HepG2 (cell line): ENCODE results near the gene CAMKK1. TPM values are rescaled to one million over a fixed set of nuclear protein-coding genes. Genes with fewer than 3 reads are reported as not detected.

Experiments
- ATAC-seq: fragments of 200-7000 bp; cut with Tn5 transposase; 3 replicates; pipeline ENCODE4 v1.9.1; 2020; ENCODE audit warnings: mild to moderate bottlenecking, moderate library complexity
- BruUV-seq: library from RNA; stranded (reverse); fragments of 400-500 nt; replicated peaks from 2 replicates; lab custom pipeline; 2021; lab: Mats Ljungman, UMichigan
- CTCF ChIA-PET: fragments of 300-600 bp; formaldehyde crosslinking; extraction: SDS; loops from one replicate; lab custom pipeline; 2021; ENCODE audit warnings: low total read pairs, inconsistent platforms, low intra/inter-chr PET ratio; lab: Yijun Ruan, JAX
- POLR2A ChIA-PET: fragments of 350-600 bp; sonication (Branson Sonifier 250); formaldehyde crosslinking; loops from one replicate; lab custom pipeline; 2020; ENCODE audit warnings: antibody characterized with exemption, inconsistent platforms; lab: Yijun Ruan, JAX
- DNase-seq: peaks from one replicate; pipeline ENCODE4 v3.0.0-alpha.2; 2015; ENCODE audit warnings: low spot score
- FAIRE-seq: peaks from 3 replicates; lab custom pipeline; 2011; peaks lifted over from hg19 to GRCh38; lab: Jason Lieb, UNC
- H2AFZ ChIP-seq: one replicate; pipeline ENCODE4 v1.6.1; 2011; ENCODE audit warnings: low read length, inconsistent platforms
- H3K27ac ChIP-seq: fragments of 300-600 bp; 3 replicates; pipeline ENCODE4 v1.8.0; 2011; ENCODE audit warnings: mixed run types, mild to moderate bottlenecking, mixed read lengths, low read length, inconsistent platforms; ENCODE audit not compliant: insufficient read depth; ENCODE audit errors: extremely low read length
- H3K27me3 ChIP-seq, 2 experiments: fragments of 200-600 bp in 1 of 2; 2 replicates in 1 of 2; 3 replicates in 1 of 2; pipeline versions ENCODE4 v1.6.0 to v1.8.0; 2011; ENCODE audit warnings: low read length in 2 of 2, mild to moderate bottlenecking in 2 of 2, moderate library complexity in 2 of 2, inconsistent platforms in 1 of 2; ENCODE audit not compliant: insufficient read depth in 2 of 2, control insufficient read depth in 1 of 2
- H3K36me3 ChIP-seq, 2 experiments: fragments of 200-600 bp in 1 of 2; replicated peaks in 1 of 2; 2 replicates in 1 of 2; 3 replicates in 1 of 2; pipeline versions ENCODE4 v1.5.1 to v1.8.0; 2011; ENCODE audit warnings: low read length in 2 of 2, inconsistent platforms in 1 of 2; ENCODE audit not compliant: insufficient read depth in 2 of 2, control insufficient read depth in 1 of 2
- H3K4me1 ChIP-seq: 2 replicates; pipeline ENCODE4 v1.5.1; 2012; ENCODE audit warnings: low read length, inconsistent platforms; ENCODE audit not compliant: insufficient read depth
- H3K4me2 ChIP-seq: 2 replicates; pipeline ENCODE4 v1.6.0; 2011; ENCODE audit warnings: low read depth, low read length, inconsistent platforms
- H3K4me3 ChIP-seq, 3 experiments: fragments of 200-600 bp in 1 of 3; sonication (generic), shearing (Covaris generic) in 1 of 3; replicated peaks in 1 of 3; 2 replicates each; pipeline ENCODE4 v1.5.1; 2011 to 2016; ENCODE audit warnings: low read length in 3 of 3, inconsistent platforms in 2 of 3, low read depth in 2 of 3, mild to moderate bottlenecking in 2 of 3, control low read depth in 1 of 3, mixed read lengths in 1 of 3; ENCODE audit not compliant: insufficient read depth in 1 of 3
- H3K79me2 ChIP-seq: one replicate; pipeline ENCODE4 v1.6.1; 2011; ENCODE audit warnings: low read length, inconsistent platforms; ENCODE audit not compliant: insufficient read depth
- H3K9ac ChIP-seq: 2 replicates; pipeline ENCODE4 v1.6.0; 2011; ENCODE audit warnings: mild to moderate bottlenecking, low read depth, low read length, inconsistent platforms; ENCODE audit not compliant: insufficient read depth
- H3K9me3 ChIP-seq: 2 replicates; pipeline ENCODE4 v1.5.1; 2012; ENCODE audit warnings: mild to moderate bottlenecking, low read length
- H4K20me1 ChIP-seq: 2 replicates; pipeline ENCODE4 v1.6.0; 2011; ENCODE audit warnings: inconsistent platforms, mild to moderate bottlenecking, low read length, moderate library complexity; ENCODE audit not compliant: insufficient read depth
- BCL6 ChIP-seq: IDR thresholded peaks from 2 replicates; pipeline ENCODE4 v1.6.1; 2016; ENCODE audit warnings: missing genetic modification reagents, missing compliant biosample characterization
- CREM ChIP-seq, 2 experiments: sonication (generic) in 1 of 2; formaldehyde crosslinking in 1 of 2; IDR thresholded peaks; 2 replicates each; pipeline versions ENCODE4 v1.4.0 to v1.6.1; 2016 to 2020; ENCODE audit warnings: antibody characterized with exemption in 1 of 2, mild to moderate bottlenecking in 1 of 2, missing genetic modification reagents in 1 of 2
- ELF4 ChIP-seq: sonication (generic); formaldehyde crosslinking; IDR thresholded peaks from 2 replicates; pipeline ENCODE4 v1.5.0; 2020; ENCODE audit warnings: missing genetic modification reagents, mild to moderate bottlenecking, moderate library complexity, borderline replicate concordance
- EP300 ChIP-seq, 3 experiments: sonication (generic) in 1 of 3; formaldehyde crosslinking in 1 of 3; IDR thresholded peaks; 2 replicates each; pipeline versions ENCODE4 v1.5.1 to v1.6.1; 2011 to 2020; ENCODE audit warnings: low read depth in 2 of 3, low read length in 2 of 3, borderline replicate concordance in 1 of 3, improper control_type of control experiment in 1 of 3, mild to moderate bottlenecking in 1 of 3, missing genetic modification reagents in 1 of 3, moderate library complexity in 1 of 3
- EZH2 ChIP-seq: conservative IDR thresholded peaks from 2 replicates; pipeline ENCODE4 v1.6.1; 2012; ENCODE audit warnings: mild to moderate bottlenecking, low read depth, low read length, moderate library complexity
- FOSL2 ChIP-seq: sonication (generic); formaldehyde crosslinking; IDR thresholded peaks from 2 replicates; pipeline ENCODE4 v1.4.0; 2020; ENCODE audit warnings: missing genetic modification reagents
- HBP1 ChIP-seq: IDR thresholded peaks from 2 replicates; pipeline ENCODE4 v1.6.1; 2016; ENCODE audit warnings: low read depth, control low read depth
- NR0B2 ChIP-seq: sonication (generic); formaldehyde crosslinking; IDR thresholded peaks from 2 replicates; pipeline ENCODE4 v1.4.0; 2020; ENCODE audit warnings: mild to moderate bottlenecking, missing genetic modification reagents
- POGK ChIP-seq: sonication (generic); formaldehyde crosslinking; conservative IDR thresholded peaks from 2 replicates; pipeline ENCODE4 v1.8.0; 2022; ENCODE audit warnings: mild to moderate bottlenecking, moderate library complexity, missing genetic modification reagents
- POGZ ChIP-seq: sonication (generic); formaldehyde crosslinking; IDR thresholded peaks from 2 replicates; pipeline ENCODE4 v1.4.0; 2020; ENCODE audit warnings: mild to moderate bottlenecking, missing genetic modification reagents
- SMAD1 ChIP-seq: sonication (generic); formaldehyde crosslinking; IDR thresholded peaks from 2 replicates; pipeline ENCODE4 v1.4.0; 2020; ENCODE audit warnings: missing genetic modification reagents, low read depth, mild to moderate bottlenecking, borderline replicate concordance
- ZFAT ChIP-seq: sonication (generic); formaldehyde crosslinking; conservative IDR thresholded peaks from 2 replicates; pipeline ENCODE4 v1.8.1; 2023; ENCODE audit warnings: missing genetic modification reagents, inconsistent platforms
- ZHX1 ChIP-seq: sonication (generic); formaldehyde crosslinking; IDR thresholded peaks from 2 replicates; pipeline ENCODE4 v1.8.1; 2022; ENCODE audit warnings: low read depth, mild to moderate bottlenecking, missing genetic modification reagents
- ZNF121 ChIP-seq: sonication (generic); formaldehyde crosslinking; IDR thresholded peaks from 2 replicates; pipeline ENCODE4 v1.5.0; 2020; ENCODE audit warnings: mild to moderate bottlenecking, missing genetic modification reagents
- ZNF207 ChIP-seq: fragments of 450-650 bp; IDR thresholded peaks from 2 replicates; pipeline ENCODE4 v1.6.1; 2016; ENCODE audit warnings: antibody characterized with exemption, borderline replicate concordance
- ZNF350 ChIP-seq: sonication (generic); formaldehyde crosslinking; IDR thresholded peaks from 2 replicates; pipeline ENCODE4 v1.4.0; 2020; ENCODE audit warnings: mild to moderate bottlenecking, low read depth, missing genetic modification reagents, borderline replicate concordance
- ZNF607 ChIP-seq: sonication (generic); formaldehyde crosslinking; IDR thresholded peaks from 2 replicates; pipeline ENCODE4 v1.5.1; 2020; ENCODE audit warnings: missing genetic modification reagents, mild to moderate bottlenecking, borderline replicate concordance
- WGBS: methylation state at CpG from one replicate; pipeline ENCODE4 v1.1.6; 2017; ENCODE audit warnings: low lambda C conversion rate; 5-methylcytosine and 5-hydroxymethylcytosine counted together
- in situ Hi-C: cut with HindIII; loops from 2 replicates; pipeline ENCODE4 v1.10.0; 2017; ENCODE audit warnings: low pct_unique_long_range_greater_than_20kb; ENCODE audit not compliant: extremely low pct_ligation_motif_present
- intact Hi-C: fragments of 100-400 bp; cut with micrococcal nuclease; formaldehyde crosslinking; loops from one replicate; pipeline ENCODE4 v1.10.0; 2022; ENCODE audit not compliant: unreplicated experiment
- polyA plus RNA-seq, 8 experiments: library from polyadenylated mRNA; depleted of rRNA in 3 of 8; stranded (reverse) in 7 of 8; unstranded in 1 of 8; fragments of >200 nt; fragmentation: Illumina TruSeq in 4 of 8; extraction: Trizol in 4 of 8; gene quantifications; 2 replicates each; pipeline versions ENCODE4 v1.2.1 to v1.2.3, GENCODE V29; 2011 to 2016; ENCODE audit warnings: low read depth in 4 of 8, missing spikeins in 1 of 8, mixed read lengths in 1 of 8; ENCODE audit not compliant: insufficient read depth in 1 of 8
- total RNA-seq, 5 experiments: library from RNA; depleted of rRNA; stranded (reverse); fragments of >200 nt; fragmentation: Illumina TruSeq; extraction: Trizol; gene quantifications; 2 replicates each; pipeline ENCODE4 v1.2.3, GENCODE V29; 2016; ENCODE audit warnings: low read depth in 1 of 5

Gene CAMKK1
- total and polyA plus RNA-seq, 2 of the 13 experiments (the other 11 are each of a cell fraction or from before 2014, with no cell fraction given): 1.5 to 1.6 TPM

- H3K9me3 ChIP-seq: no peaks in the 10 kb centered on the region
- H3K79me2 ChIP-seq: no peaks in the 10 kb centered on the region
- H3K4me3 ChIP-seq: no peak overlapping the region
- no peak overlapping the region for H2AFZ ChIP-seq
- peaks cover 0 to 19% of the 10 kb centered on the region in 2 experiments; a peak in 3 of 5 replicates for H3K27me3 ChIP-seq
- in situ Hi-C loops (no loop called here), intact Hi-C loops (no loop called here)
- ChIA-PET POLR2A (no interaction called here), CTCF (no interaction called here)
- ATAC-seq (no peak), DNase-seq (no peak), FAIRE-seq (no peak)
- H4K20me1 ChIP-seq: no peaks in the 10 kb centered on the region
- no peak overlapping the region for H3K9ac ChIP-seq
- no peak overlapping the region for H3K4me2 ChIP-seq
- WGBS: 76% methylated on average over 3 of the region's 12 CpGs
- H3K36me3 ChIP-seq: no peaks in the 10 kb centered on the region
- BruUV-seq: no TSS peak
- H3K27ac ChIP-seq: no peak overlapping the region
- H3K4me1 ChIP-seq: peaks cover 25% of the 10 kb centered on the region
- TF ChIP-seq SMAD1 (CRISPR knock-in tag): no peak
- no peak for TF ChIP-seq BCL6
- no peak for TF ChIP-seq ZHX1
- TF ChIP-seq ZNF207: no peak
- no peak for TF ChIP-seq HBP1 (CRISPR knock-in tag)
- TF ChIP-seq EP300 (IDR thresholded peaks at IDR 0.05; ENCODE audit: low read depth in 2 of 2, low read length in 2 of 2): no peak
- TF ChIP-seq EP300 (CRISPR knock-in tag; IDR thresholded peaks at IDR 0.05; ENCODE audit: borderline replicate concordance): no peak
- TF ChIP-seq ZNF607: no peak
- TF ChIP-seq ZNF350 (CRISPR knock-in tag): no peak
- TF ChIP-seq EZH2: no peak
- no peak for TF ChIP-seq ELF4 (CRISPR knock-in tag)
- TF ChIP-seq FOSL2: no peak
- no peak for TF ChIP-seq NR0B2 (CRISPR knock-in tag)
- no peak for TF ChIP-seq CREM (IDR thresholded peaks at IDR 0.05)
- no peak for TF ChIP-seq CREM (CRISPR knock-in tag; IDR thresholded peaks at IDR 0.05)
- TF ChIP-seq POGK: no peak
- TF ChIP-seq ZFAT: no peak
- no peak for TF ChIP-seq ZNF121 (CRISPR knock-in tag)
- no peak for TF ChIP-seq POGZ (CRISPR knock-in tag)
These were observed 4.9 kb upstream of the CAMKK1 start for GRCh38 chr17:3897731-3898130.
